NCI-H69 (cell line): Measurements from ENCODE around the gene SGCA.

Experiments used
- DNase-seq: peaks from one replicate; lab custom pipeline; 2025; lab: John Stamatoyannopoulos, UW

The SGCA gene

GRCh38 chr17:50165867-50166517 lies at the start of gene SGCA:
SGCA (plus strand) TSS chr17:50166005; CDS start chr17:50166041, 36 bp downstream.
- no peak for DNase-seq

- DNase-seq = peak; percentile 92
Observed at GRCh38 chr17:50117202-50118051, 48.4 kb upstream of the SGCA start.

GRCh38 chr17:50118076-50118827 lies 47.6 kb upstream of the SGCA start:
- DNase-seq = no peak

GRCh38 chr17:50118828-50119218 lies 47.0 kb upstream of the SGCA start:
- DNase-seq = no peak

- DNase-seq = no peak
Observed at GRCh38 chr17:50120475-50121253, 45.1 kb upstream of the SGCA start.

- peak; percentile 91 for DNase-seq
Observed at GRCh38 chr17:50122945-50123344, 42.9 kb upstream of the SGCA start.

- DNase-seq = peak; percentile 94
Observed at GRCh38 chr17:50123649-50124349, 42.0 kb upstream of the SGCA start.

- no peak for DNase-seq
Observed at GRCh38 chr17:50125420-50125997, 40.3 kb upstream of the SGCA start.

GRCh38 chr17:50127697-50128361 lies 38.0 kb upstream of the SGCA start:
- peak; percentile 34 for DNase-seq

GRCh38 chr17:50128441-50129352 lies 37.1 kb upstream of the SGCA start:
- peak; percentile 49 for DNase-seq

- DNase-seq = no peak
Observed at GRCh38 chr17:50129353-50129727, 36.5 kb upstream of the SGCA start.

GRCh38 chr17:50129728-50130558 lies 35.9 kb upstream of the SGCA start, which contains the start of gene SAMD14:
SAMD14 (minus strand) TSS chr17:50130160; CDS start chr17:50124959, 5,201 bp downstream.
- peak; percentile 66 for DNase-seq

GRCh38 chr17:50130559-50131305 lies 35.1 kb upstream of the SGCA start:
- peak; percentile 49 for DNase-seq

GRCh38 chr17:50132104-50132794 lies 33.6 kb upstream of the SGCA start:
- DNase-seq = no peak

GRCh38 chr17:50133028-50133768 lies 32.6 kb upstream of the SGCA start:
- no peak for DNase-seq

GRCh38 chr17:50133769-50134099 lies 32.1 kb upstream of the SGCA start:
- peak; percentile 33 for DNase-seq
